GM12878 (cell line): ENCODE measurements around the gene DDX19B. TPM values are rescaled to one million over a fixed set of nuclear protein-coding genes. Genes with fewer than 3 reads are reported as not detected.

ENCODE experiments used
- ATAC-seq: fragments of 200-7000 bp; cut with Tn5 transposase; 3 replicates; pipeline ENCODE4 v1.9.1; 2020; ENCODE audit warnings: mild to moderate bottlenecking, moderate library complexity
- BruUV-seq: library from RNA; stranded (reverse); fragments of 400-500 nt; replicated peaks from 2 replicates; lab custom pipeline; 2021; lab: Mats Ljungman, UMichigan
- CTCF ChIA-PET: fragments of 300-600 bp; sonication (Branson Sonifier 250); formaldehyde crosslinking; extraction: SDS; loops from one replicate; lab custom pipeline; 2021; ENCODE audit warnings: inconsistent platforms; lab: Yijun Ruan, JAX
- POLR2A ChIA-PET: fragments of 350-600 bp; formaldehyde crosslinking; extraction: SDS; loops from one replicate; lab custom pipeline; 2021; ENCODE audit warnings: inconsistent platforms; lab: Charles Lee
- RAD21 ChIA-PET: fragments of 300-600 bp; sonication (Branson Sonifier 250); formaldehyde crosslinking; loops from one replicate; lab custom pipeline; 2023; ENCODE audit warnings: antibody characterized with exemption; ENCODE audit not compliant: unreplicated experiment; lab: Charles Lee
- SMC1A ChIA-PET: fragments of 300-600 bp; sonication (Branson Sonifier 250); formaldehyde crosslinking; loops from one replicate; lab custom pipeline; 2023; ENCODE audit not compliant: unreplicated experiment, uncharacterized antibody; lab: Charles Lee
- DNase-seq: peaks from one replicate; pipeline ENCODE4 v3.0.0-alpha.2; 2011; ENCODE audit warnings: low read depth, low spot score
- FAIRE-seq: peaks from 3 replicates; lab custom pipeline; 2011; peaks lifted over from hg19 to GRCh38; lab: Jason Lieb, UNC
- H2AFZ ChIP-seq: 2 replicates; pipeline ENCODE4 v1.6.0; 2011; ENCODE audit warnings: low read depth, low read length, control low read depth; ENCODE audit not compliant: control insufficient read depth
- H3K27ac ChIP-seq: 2 replicates; pipeline ENCODE4 v1.5.1; 2011; ENCODE audit warnings: control low read depth; ENCODE audit not compliant: control insufficient read depth, insufficient read depth
- H3K27me3 ChIP-seq, 2 experiments: replicated peaks in 1 of 2; 2 replicates each; pipeline versions ENCODE4 v1.6.0 to v1.6.1; 2011; ENCODE audit warnings: low read length in 1 of 2; ENCODE audit not compliant: control insufficient read depth in 2 of 2, insufficient read depth in 2 of 2
- H3K36me3 ChIP-seq, 2 experiments: 2 replicates each; pipeline ENCODE4 v1.5.1; 2011; ENCODE audit warnings: low read length in 1 of 2; ENCODE audit not compliant: control insufficient read depth in 2 of 2, insufficient read depth in 2 of 2
- H3K4me1 ChIP-seq: 2 replicates; pipeline ENCODE4 v1.6.1; 2011; ENCODE audit warnings: mild to moderate bottlenecking, low read length, moderate library complexity, mixed read lengths; ENCODE audit not compliant: control insufficient read depth, insufficient read depth
- H3K4me2 ChIP-seq: 2 replicates; pipeline ENCODE4 v1.6.0; 2011; ENCODE audit warnings: control low read depth; ENCODE audit not compliant: control insufficient read depth, insufficient read depth
- H3K4me3 ChIP-seq: fragments of 200-600 bp; sonication (generic); 2 replicates; pipeline ENCODE4 v1.5.1; 2016
- H3K79me2 ChIP-seq: 2 replicates; pipeline ENCODE4 v1.6.0; 2011; ENCODE audit warnings: low read length; ENCODE audit not compliant: control insufficient read depth, insufficient read depth
- H3K9ac ChIP-seq: 2 replicates; pipeline ENCODE4 v1.8.0; 2011; ENCODE audit warnings: low read length, control low read depth, mixed read lengths; ENCODE audit not compliant: control insufficient read depth, insufficient read depth
- H3K9me3 ChIP-seq: replicated peaks from 3 replicates; pipeline ENCODE4 v1.5.1; 2011; ENCODE audit warnings: mild to moderate bottlenecking, low read length; ENCODE audit not compliant: control insufficient read depth, insufficient read depth
- H4K20me1 ChIP-seq: 2 replicates; pipeline ENCODE4 v1.6.0; 2011; ENCODE audit not compliant: control insufficient read depth, insufficient read depth
- CHD2 ChIP-seq: IDR thresholded peaks from 2 replicates; pipeline ENCODE4 v1.6.1; 2011; ENCODE audit warnings: low read depth, low read length, improper control_type of control experiment, borderline replicate concordance
- E2F4 ChIP-seq: IDR thresholded peaks from 2 replicates; pipeline ENCODE4 v1.6.1; 2012; ENCODE audit warnings: low read depth, low read length, improper control_type of control experiment
- HDAC2 ChIP-seq: fragments of 200-600 bp; sonication (generic); IDR thresholded peaks from 2 replicates; pipeline ENCODE4 v1.6.1; 2017
- POLR2A ChIP-seq: IDR thresholded peaks from 2 replicates; pipeline ENCODE4 v1.6.1; 2011; ENCODE audit warnings: low read depth, mild to moderate bottlenecking, low read length
- TARDBP ChIP-seq: IDR thresholded peaks from 2 replicates; pipeline ENCODE4 v1.6.1; 2016; ENCODE audit warnings: borderline replicate concordance
- ZBTB11 ChIP-seq: fragments of 450-650 bp; formaldehyde crosslinking; IDR thresholded peaks from 2 replicates; pipeline ENCODE4 v1.5.0; 2022; ENCODE audit warnings: mild to moderate bottlenecking, missing genetic modification characterization
- WGBS: methylation state at CpG from one replicate; pipeline ENCODE4 v1.1.6; 2016; ENCODE audit warnings: low lambda C conversion rate; ENCODE audit not compliant: insufficient replicate concordance, insufficient coverage; ENCODE audit errors: missing lambda C conversion rate; 5-methylcytosine and 5-hydroxymethylcytosine counted together
- in situ Hi-C: fragments of 300-500 bp; cut with MboI; formaldehyde crosslinking; loops from 9 replicates; pipeline ENCODE4 v1.14.3; 2018; ENCODE audit warnings: mixed read lengths
- intact Hi-C: fragments of 100-400 bp; cut with micrococcal nuclease; formaldehyde crosslinking; loops from one replicate; pipeline ENCODE4 v1.14.2; 2022; ENCODE audit not compliant: unreplicated experiment
- polyA plus RNA-seq, 11 experiments: library from polyadenylated mRNA; depleted of rRNA in 4 of 11; unstranded in 6 of 11; stranded (reverse) in 5 of 11; fragments of >200 nt; fragmentation: Nextera tagmentation in 4 of 11; fragmentation: Illumina TruSeq in 1 of 11; extraction: Ambion mirVana in 4 of 11; extraction: Trizol in 1 of 11; gene quantifications; 1 replicate in 1 of 11; 2 replicates in 10 of 11; pipeline versions ENCODE4 v1.2.1 to v1.2.3, GENCODE V29; 2011 to 2016; ENCODE audit warnings: inconsistent platforms in 2 of 11, missing spikeins in 2 of 11, low read depth in 1 of 11
- total RNA-seq, 4 experiments: library from RNA; depleted of rRNA in 3 of 4; stranded (reverse); fragments of >200 nt in 3 of 4; fragmentation: Illumina TruSeq in 1 of 4; extraction: Trizol in 1 of 4; gene quantifications; 2 replicates each; pipeline versions ENCODE4 v1.2.1 to v1.2.3, GENCODE V29; 2013 to 2021
- TF ChIP-seq, protein P1 (sequence below): fragments of 450-650 bp; IDR thresholded peaks from 2 replicates; pipeline ENCODE4 v1.6.1; 2016; ENCODE audit warnings: mild to moderate bottlenecking, moderate library complexity, borderline replicate concordance

The DDX19B gene
- total and polyA plus RNA-seq, 10 of the 15 experiments (the other 5 are each of a cell fraction or from before 2014, with no cell fraction given): 14.1 to 69.1 (median 42.5) TPM

- H3K27me3 ChIP-seq: no peaks in the 10 kb centered on the region
- ChIA-PET SMC1A (interaction anchor here (1.6 to 2.4 kb wide), 2 partner anchors 10 to 282 kb away, joined by 5 to 12 read pairs; no protein-coding TSS in a partner anchor), POLR2A (no interaction called here), CTCF (interaction anchor here (2.0 kb wide), 1 partner anchor 284 kb away, joined by 12 read pairs; no protein-coding TSS in a partner anchor), RAD21 (interaction anchor here (0.9 to 1.5 kb wide), 2 partner anchors 83 to 154 kb away, joined by 4 to 7 read pairs; partner anchors contain the start of gene FCSK)
- H3K4me3 ChIP-seq: no peak overlapping the region
- FAIRE-seq (no peak), DNase-seq (no peak), ATAC-seq (no peak)
- in situ Hi-C loops: no loop called here
- TF ChIP-seq POLR2A: no peak
- TF ChIP-seq ZBTB11 (CRISPR knock-in tag): no peak
- TF ChIP-seq TARDBP: no peak
- TF ChIP-seq CHD2: no peak
- TF ChIP-seq E2F4: no peak
- TF ChIP-seq HDAC2: no peak
- TF ChIP-seq, protein P1, sequence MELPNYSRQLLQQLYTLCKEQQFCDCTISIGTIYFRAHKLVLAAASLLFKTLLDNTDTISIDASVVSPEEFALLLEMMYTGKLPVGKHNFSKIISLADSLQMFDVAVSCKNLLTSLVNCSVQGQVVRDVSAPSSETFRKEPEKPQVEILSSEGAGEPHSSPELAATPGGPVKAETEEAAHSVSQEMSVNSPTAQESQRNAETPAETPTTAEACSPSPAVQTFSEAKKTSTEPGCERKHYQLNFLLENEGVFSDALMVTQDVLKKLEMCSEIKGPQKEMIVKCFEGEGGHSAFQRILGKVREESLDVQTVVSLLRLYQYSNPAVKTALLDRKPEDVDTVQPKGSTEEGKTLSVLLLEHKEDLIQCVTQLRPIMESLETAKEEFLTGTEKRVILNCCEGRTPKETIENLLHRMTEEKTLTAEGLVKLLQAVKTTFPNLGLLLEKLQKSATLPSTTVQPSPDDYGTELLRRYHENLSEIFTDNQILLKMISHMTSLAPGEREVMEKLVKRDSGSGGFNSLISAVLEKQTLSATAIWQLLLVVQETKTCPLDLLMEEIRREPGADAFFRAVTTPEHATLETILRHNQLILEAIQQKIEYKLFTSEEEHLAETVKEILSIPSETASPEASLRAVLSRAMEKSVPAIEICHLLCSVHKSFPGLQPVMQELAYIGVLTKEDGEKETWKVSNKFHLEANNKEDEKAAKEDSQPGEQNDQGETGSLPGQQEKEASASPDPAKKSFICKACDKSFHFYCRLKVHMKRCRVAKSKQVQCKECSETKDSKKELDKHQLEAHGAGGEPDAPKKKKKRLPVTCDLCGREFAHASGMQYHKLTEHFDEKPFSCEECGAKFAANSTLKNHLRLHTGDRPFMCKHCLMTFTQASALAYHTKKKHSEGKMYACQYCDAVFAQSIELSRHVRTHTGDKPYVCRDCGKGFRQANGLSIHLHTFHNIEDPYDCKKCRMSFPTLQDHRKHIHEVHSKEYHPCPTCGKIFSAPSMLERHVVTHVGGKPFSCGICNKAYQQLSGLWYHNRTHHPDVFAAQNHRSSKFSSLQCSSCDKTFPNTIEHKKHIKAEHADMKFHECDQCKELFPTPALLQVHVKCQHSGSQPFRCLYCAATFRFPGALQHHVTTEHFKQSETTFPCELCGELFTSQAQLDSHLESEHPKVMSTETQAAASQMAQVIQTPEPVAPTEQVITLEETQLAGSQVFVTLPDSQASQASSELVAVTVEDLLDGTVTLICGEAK: no peak
- BruUV-seq: no TSS peak
- intact Hi-C loops: loop anchor here (5.0 kb wide), 1 partner anchor 281 kb away; no protein-coding TSS in a partner anchor
- H3K79me2 ChIP-seq: no peaks in the 10 kb centered on the region
- H3K4me2 ChIP-seq: no peak overlapping the region
- 95% methylated on average over 10 of the region's 10 CpGs for WGBS
- no peak overlapping the region for H3K9ac ChIP-seq
- H4K20me1 ChIP-seq: no peaks in the 10 kb centered on the region
- H3K27ac ChIP-seq: no peak overlapping the region
- peaks cover 5% of the 10 kb centered on the region for H3K4me1 ChIP-seq
- H3K36me3 ChIP-seq: peaks cover 8 to 11% of the 10 kb centered on the region in 2 experiments; a peak in 3 of 4 replicates
- no peak overlapping the region for H2AFZ ChIP-seq
- no peaks in the 10 kb centered on the region for H3K9me3 ChIP-seq
Observed at GRCh38 chr16:70370924-70371323, 71.9 kb downstream of the DDX19B start.
